K562 (cell line): Measurements from ENCODE around the gene ZNF32. TPM values are rescaled to one million over a fixed set of nuclear protein-coding genes. Genes with fewer than 3 reads are reported as not detected.

ENCODE experiments used
- ATAC-seq: fragments of 200-7000 bp; cut with Tn5 transposase; 3 replicates; pipeline ENCODE4 v1.9.1; 2020; ENCODE audit warnings: moderate library complexity
- BruUV-seq: library from RNA; stranded (reverse); fragments of 400-500 nt; replicated peaks from 2 replicates; lab custom pipeline; 2021; lab: Mats Ljungman, UMichigan
- CTCF ChIA-PET: fragments of 300-600 bp; formaldehyde crosslinking; extraction: SDS; loops from one replicate; lab custom pipeline; 2021; ENCODE audit warnings: low intra/inter-chr PET ratio; lab: Yijun Ruan, JAX
- POLR2A ChIA-PET: fragments of 300-600, 350-650 bp; sonication (Branson Sonifier 250); formaldehyde crosslinking; extraction: SDS; loops from one replicate; lab custom pipeline; 2021; ENCODE audit warnings: antibody characterized with exemption, inconsistent platforms; lab: Yijun Ruan, JAX
- DNase-seq, 4 experiments: peaks; one replicate each; pipeline versions ENCODE4 v3.0.0 to v3.0.0-alpha.2; 2011 to 2018; ENCODE audit warnings: low spot score in 3 of 4, mixed read lengths in 3 of 4; ENCODE audit errors: extremely low read depth in 1 of 4
- FAIRE-seq: peaks from 2 replicates; lab custom pipeline; 2011; peaks lifted over from hg19 to GRCh38; lab: Jason Lieb, UNC
- H2AFZ ChIP-seq: 2 replicates; pipeline ENCODE4 v1.6.0; 2011; ENCODE audit warnings: low read depth, low read length, control low read depth, inconsistent platforms
- H3K27ac ChIP-seq: fragments of 200-600 bp; 3 replicates; pipeline ENCODE4 v1.8.0; 2011; ENCODE audit warnings: low read depth, mild to moderate bottlenecking, control low read depth, inconsistent platforms, low read length, moderate library complexity, mixed read lengths; ENCODE audit errors: extremely low read depth
- H3K27me3 ChIP-seq, 2 experiments: fragments of 300-600 bp in 1 of 2; 2 replicates in 1 of 2; 3 replicates in 1 of 2; pipeline versions ENCODE4 v1.6.0 to v1.8.0; 2011; ENCODE audit warnings: inconsistent platforms in 2 of 2, low read length in 2 of 2, mild to moderate bottlenecking in 1 of 2, mixed read lengths in 1 of 2, moderate library complexity in 1 of 2; ENCODE audit not compliant: control insufficient read depth in 2 of 2, insufficient read depth in 2 of 2
- H3K36me3 ChIP-seq: fragments of 300-600 bp; 3 replicates; pipeline ENCODE4 v1.8.0; 2011; ENCODE audit warnings: mild to moderate bottlenecking, low read length, inconsistent platforms; ENCODE audit not compliant: control insufficient read depth, insufficient read depth
- H3K4me1 ChIP-seq, 2 experiments: fragments of 200-600 bp in 1 of 2; replicated peaks in 1 of 2; 2 replicates in 1 of 2; 3 replicates in 1 of 2; pipeline versions ENCODE4 v1.5.1 to v1.8.0; 2011; ENCODE audit warnings: inconsistent platforms in 2 of 2, low read length in 2 of 2, mild to moderate bottlenecking in 1 of 2, mixed read lengths in 1 of 2, moderate library complexity in 1 of 2; ENCODE audit not compliant: control insufficient read depth in 2 of 2, insufficient read depth in 2 of 2
- H3K4me2 ChIP-seq: 2 replicates; pipeline ENCODE4 v1.6.1; 2011; ENCODE audit warnings: low read length, control low read depth, inconsistent platforms, mixed read lengths; ENCODE audit not compliant: insufficient read depth
- H3K4me3 ChIP-seq: fragments of 200-600 bp; sonication (generic), shearing (Covaris generic); 2 replicates; pipeline ENCODE4 v1.5.1; 2016; ENCODE audit warnings: control low read depth, inconsistent platforms
- H3K79me2 ChIP-seq: fragments of 200-600 bp; 3 replicates; pipeline ENCODE4 v1.8.0; 2011; ENCODE audit warnings: low read length, inconsistent platforms; ENCODE audit not compliant: control insufficient read depth, insufficient read depth
- H3K9ac ChIP-seq, 2 experiments: 2 replicates each; pipeline versions ENCODE4 v1.6.0 to v1.6.1; 2011; ENCODE audit warnings: low read depth in 2 of 2, low read length in 2 of 2, control low read depth in 1 of 2, inconsistent platforms in 1 of 2, mild to moderate bottlenecking in 1 of 2, mixed read lengths in 1 of 2; ENCODE audit not compliant: insufficient read depth in 1 of 2
- H3K9me1 ChIP-seq: one replicate; pipeline ENCODE4 v1.6.0; 2011; ENCODE audit warnings: inconsistent platforms, mild to moderate bottlenecking, low read length, moderate library complexity; ENCODE audit not compliant: control insufficient read depth, insufficient read depth
- H3K9me3 ChIP-seq: replicated peaks from 2 replicates; pipeline ENCODE4 v1.5.1; 2011; ENCODE audit warnings: low read depth, low read length, inconsistent platforms; ENCODE audit not compliant: control insufficient read depth, insufficient read depth
- H4K20me1 ChIP-seq: replicated peaks from 2 replicates; pipeline ENCODE4 v1.6.1; 2011; ENCODE audit warnings: low read length, inconsistent platforms, mixed read lengths; ENCODE audit not compliant: control insufficient read depth, insufficient read depth
- BCL6 ChIP-seq: fragments of 250-450 bp; sonication (Bioruptor Pico); IDR thresholded peaks from 2 replicates; pipeline ENCODE4 v1.4.0; 2020
- DIDO1 ChIP-seq: fragments of 450-650 bp; IDR thresholded peaks from 2 replicates; pipeline ENCODE4 v1.6.1; 2016; ENCODE audit warnings: low read depth, missing biosample characterization, missing genetic modification characterization
- ELK3 ChIP-seq: fragments of 450-650 bp; formaldehyde crosslinking; IDR thresholded peaks from 2 replicates; pipeline ENCODE4 v1.4.0; 2020; ENCODE audit warnings: mild to moderate bottlenecking
- KLF1 ChIP-seq: fragments of 450-650 bp; IDR thresholded peaks from 2 replicates; pipeline ENCODE4 v1.6.1; 2016; ENCODE audit warnings: missing genetic modification characterization, missing compliant biosample characterization
- MAFF ChIP-seq: IDR thresholded peaks from 2 replicates; pipeline ENCODE4 v1.6.1; 2012; ENCODE audit warnings: low read length, improper control_type of control experiment
- MAFG ChIP-seq: fragments of 450-650 bp; conservative IDR thresholded peaks from 2 replicates; pipeline ENCODE4 v1.6.1; 2016; ENCODE audit warnings: missing genetic modification characterization, missing compliant biosample characterization
- MEIS2 ChIP-seq: fragments of 450-650 bp; IDR thresholded peaks from 2 replicates; pipeline ENCODE4 v1.6.1; 2014; ENCODE audit warnings: mild to moderate bottlenecking; ENCODE audit not compliant: partially characterized antibody
- NCOA4 ChIP-seq: fragments of 450-650 bp; IDR thresholded peaks from 2 replicates; pipeline ENCODE4 v1.6.1; 2018; ENCODE audit warnings: mild to moderate bottlenecking; ENCODE audit not compliant: partially characterized antibody
- POLR2AphosphoS2 ChIP-seq: IDR thresholded peaks from 2 replicates; pipeline ENCODE4 v1.6.1; 2012; ENCODE audit warnings: low read length, improper control_type of control experiment
- ZBTB33 ChIP-seq: sonication (generic); formaldehyde crosslinking; IDR thresholded peaks from 2 replicates; pipeline ENCODE4 v1.8.1; 2023; ENCODE audit warnings: mild to moderate bottlenecking, missing genetic modification reagents
- ZNF12 ChIP-seq: sonication (generic); formaldehyde crosslinking; IDR thresholded peaks from 2 replicates; pipeline ENCODE4 v1.4.0; 2020; ENCODE audit warnings: mild to moderate bottlenecking, missing genetic modification reagents
- ZNF24 ChIP-seq: fragments of 450-650 bp; IDR thresholded peaks from 2 replicates; pipeline ENCODE4 v1.6.1; 2016
- WGBS: fragments of 100-300 bp; shearing (Covaris generic); methylation state at CpG from one replicate; pipeline ENCODE4 v1.1.6; 2016; ENCODE audit warnings: low coverage, mixed read lengths; ENCODE audit not compliant: insufficient coverage; ENCODE audit errors: missing lambda C conversion rate; 5-methylcytosine and 5-hydroxymethylcytosine counted together
- in situ Hi-C: fragments of 300-500 bp; cut with MboI; formaldehyde crosslinking; loops from 4 replicates; pipeline ENCODE4 v1.15.0; 2018; ENCODE audit warnings: inconsistent platforms, mixed read lengths
- intact Hi-C: fragments of 100-400 bp; cut with micrococcal nuclease; formaldehyde crosslinking; loops from 2 replicates; pipeline ENCODE4 v1.14.2; 2022
- polyA plus RNA-seq, 8 experiments: library from polyadenylated mRNA; depleted of rRNA in 4 of 8; stranded (reverse) in 5 of 8; unstranded in 3 of 8; fragments of >200 nt; fragmentation: Nextera tagmentation in 2 of 8; fragmentation: Illumina TruSeq in 1 of 8; extraction: Ambion mirVana in 2 of 8; extraction: Trizol in 1 of 8; gene quantifications; 2 replicates each; pipeline versions ENCODE4 v1.2.1 to v1.2.3, GENCODE V29; 2011 to 2014; ENCODE audit warnings: inconsistent platforms in 1 of 8, missing spikeins in 1 of 8
- total RNA-seq, 7 experiments: library from RNA; depleted of rRNA in 6 of 7; stranded (reverse); fragments of >200 nt in 6 of 7; fragmentation: Illumina TruSeq in 2 of 7; extraction: Trizol in 2 of 7; gene quantifications; 2 replicates each; pipeline versions ENCODE4 v1.2.1 to v1.2.3, GENCODE V29; 2011 to 2021; ENCODE audit warnings: low replicate concordance in 1 of 7
- TF ChIP-seq, protein P1 (sequence below): sonication (generic); formaldehyde crosslinking; IDR thresholded peaks from 2 replicates; pipeline ENCODE4 v1.8.1; 2023; ENCODE audit warnings: missing genetic modification reagents, mild to moderate bottlenecking, borderline replicate concordance

ZNF32 gene
- total and polyA plus RNA-seq, 9 of the 15 experiments (the other 6 are each of a cell fraction or from before 2014, with no cell fraction given): 17.3 to 57.0 (median 26.3) TPM

DNA sequence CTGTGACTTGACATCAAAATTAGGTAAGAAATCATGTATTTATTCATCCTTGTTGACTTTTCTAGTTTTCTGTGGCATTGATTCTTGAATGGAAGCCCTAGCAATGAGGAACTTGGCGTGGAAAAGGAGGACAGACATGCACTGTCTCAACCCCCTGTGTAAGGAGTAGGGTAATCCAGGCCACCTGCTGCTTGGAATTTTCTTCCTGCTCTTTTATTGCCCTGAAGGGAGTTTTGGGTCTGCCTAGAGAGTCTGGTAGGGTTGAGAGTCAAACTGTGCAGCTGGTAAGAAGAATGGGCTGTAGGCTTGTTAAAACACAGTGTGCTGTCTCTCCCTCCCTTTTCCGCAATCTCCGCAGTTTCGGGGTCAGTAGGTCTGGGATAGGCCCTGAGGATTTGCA is 19.7 kb downstream of the ZNF32 start (continued):
- TF ChIP-seq, protein P1, sequence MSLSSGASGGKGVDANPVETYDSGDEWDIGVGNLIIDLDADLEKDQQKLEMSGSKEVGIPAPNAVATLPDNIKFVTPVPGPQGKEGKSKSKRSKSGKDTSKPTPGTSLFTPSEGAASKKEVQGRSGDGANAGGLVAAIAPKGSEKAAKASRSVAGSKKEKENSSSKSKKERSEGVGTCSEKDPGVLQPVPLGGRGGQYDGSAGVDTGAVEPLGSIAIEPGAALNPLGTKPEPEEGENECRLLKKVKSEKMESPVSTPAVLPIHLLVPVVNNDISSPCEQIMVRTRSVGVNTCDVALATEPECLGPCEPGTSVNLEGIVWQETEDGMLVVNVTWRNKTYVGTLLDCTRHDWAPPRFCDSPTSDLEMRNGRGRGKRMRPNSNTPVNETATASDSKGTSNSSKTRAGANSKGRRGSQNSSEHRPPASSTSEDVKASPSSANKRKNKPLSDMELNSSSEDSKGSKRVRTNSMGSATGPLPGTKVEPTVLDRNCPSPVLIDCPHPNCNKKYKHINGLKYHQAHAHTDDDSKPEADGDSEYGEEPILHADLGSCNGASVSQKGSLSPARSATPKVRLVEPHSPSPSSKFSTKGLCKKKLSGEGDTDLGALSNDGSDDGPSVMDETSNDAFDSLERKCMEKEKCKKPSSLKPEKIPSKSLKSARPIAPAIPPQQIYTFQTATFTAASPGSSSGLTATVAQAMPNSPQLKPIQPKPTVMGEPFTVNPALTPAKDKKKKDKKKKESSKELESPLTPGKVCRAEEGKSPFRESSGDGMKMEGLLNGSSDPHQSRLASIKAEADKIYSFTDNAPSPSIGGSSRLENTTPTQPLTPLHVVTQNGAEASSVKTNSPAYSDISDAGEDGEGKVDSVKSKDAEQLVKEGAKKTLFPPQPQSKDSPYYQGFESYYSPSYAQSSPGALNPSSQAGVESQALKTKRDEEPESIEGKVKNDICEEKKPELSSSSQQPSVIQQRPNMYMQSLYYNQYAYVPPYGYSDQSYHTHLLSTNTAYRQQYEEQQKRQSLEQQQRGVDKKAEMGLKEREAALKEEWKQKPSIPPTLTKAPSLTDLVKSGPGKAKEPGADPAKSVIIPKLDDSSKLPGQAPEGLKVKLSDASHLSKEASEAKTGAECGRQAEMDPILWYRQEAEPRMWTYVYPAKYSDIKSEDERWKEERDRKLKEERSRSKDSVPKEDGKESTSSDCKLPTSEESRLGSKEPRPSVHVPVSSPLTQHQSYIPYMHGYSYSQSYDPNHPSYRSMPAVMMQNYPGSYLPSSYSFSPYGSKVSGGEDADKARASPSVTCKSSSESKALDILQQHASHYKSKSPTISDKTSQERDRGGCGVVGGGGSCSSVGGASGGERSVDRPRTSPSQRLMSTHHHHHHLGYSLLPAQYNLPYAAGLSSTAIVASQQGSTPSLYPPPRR (CRISPR knock-in tag): no peak
- TF ChIP-seq DIDO1: no peak

- H3K4me3 ChIP-seq: no peak overlapping the region
- no peak overlapping the region for H3K4me2 ChIP-seq
- in situ Hi-C loops: no loop called here
- ATAC-seq: peak; percentile 64
- no peak overlapping the region for H3K9ac ChIP-seq
- no peaks in the 10 kb centered on the region; the same call in 1 of the 2 replicates for H3K9me3 ChIP-seq
- no peaks in the 10 kb centered on the region for H3K27me3 ChIP-seq
- no peaks in the 10 kb centered on the region for H3K9me1 ChIP-seq
- H3K79me2 ChIP-seq: no peaks in the 10 kb centered on the region
- CTCF ChIA-PET: no interaction called here
- H3K4me1 ChIP-seq: peaks cover 0 to 8% of the 10 kb centered on the region in 2 experiments; a peak in 2 of 5 replicates
- peak in 2 of 4 experiments; percentile 46 for DNase-seq
- no peak for FAIRE-seq
- H2AFZ ChIP-seq: no peak overlapping the region
- no peaks in the 10 kb centered on the region for H3K36me3 ChIP-seq
- no peaks in the 10 kb centered on the region for H4K20me1 ChIP-seq
- POLR2A ChIA-PET: no interaction called here
- no TSS peak for BruUV-seq
- intact Hi-C loops: no loop called here
- H3K27ac ChIP-seq: no peak overlapping the region
- 0% methylated on average over 1 of the region's 1 CpG for WGBS
- TF ChIP-seq POLR2AphosphoS2: no peak
- TF ChIP-seq ZNF12 (CRISPR knock-in tag): no peak
- no peak for TF ChIP-seq ELK3
- TF ChIP-seq KLF1 (tag): no peak
- TF ChIP-seq BCL6 (CRISPR knock-in tag): no peak
- TF ChIP-seq MAFF: peak; percentile 93
- TF ChIP-seq ZNF24: no peak
- no peak for TF ChIP-seq NCOA4
- peak; percentile 81 for TF ChIP-seq MEIS2
- peak; percentile 99 for TF ChIP-seq MAFG
- no peak for TF ChIP-seq ZBTB33 (CRISPR knock-in tag)
These were observed 20.7 kb downstream of the ZNF32 start for GRCh38 chr10:43627942-43628341.
